Skeletal muscle cell (primary cell): ENCODE results near the gene BCAT1.

ENCODE experiments used
- DNase-seq: peaks from one replicate; pipeline ENCODE4 v3.0.0-alpha.2; 2010; ENCODE audit warnings: low read depth
- H3K4me3 ChIP-seq: 2 replicates; pipeline ENCODE4 v1.5.1; 2011; ENCODE audit warnings: low read depth, mild to moderate bottlenecking, control low read depth, low read length, moderate library complexity

Gene BCAT1

GRCh38 chr12:24948757-24949722 is at the start of gene BCAT1:
Gene BCAT1, minus strand, starts transcription at chr12:24949101. Its CDS starts 169 bp downstream, at chr12:24948932.
- peak within 1 kb of the TSS; percentile 59 for H3K4me3 ChIP-seq
- DNase-seq: peak; percentile 68

- DNase-seq: peak; percentile 75
- no peak overlapping the region for H3K4me3 ChIP-seq
These were observed 49.2 kb upstream of the BCAT1 start for GRCh38 chr12:24997970-24998582.

GRCh38 chr12:24997496-24997895 is 48.6 kb upstream of the BCAT1 start:
- no peak for DNase-seq
- no peak overlapping the region for H3K4me3 ChIP-seq

GRCh38 chr12:24996820-24997219 is 47.9 kb upstream of the BCAT1 start:
- no peak overlapping the region for H3K4me3 ChIP-seq
- no peak for DNase-seq

- DNase-seq: no peak
- H3K4me3 ChIP-seq: no peak overlapping the region
These were observed 47.3 kb upstream of the BCAT1 start for GRCh38 chr12:24996102-24996797.

GRCh38 chr12:24993793-24994192 is 44.9 kb upstream of the BCAT1 start:
- DNase-seq: no peak
- H3K4me3 ChIP-seq: no peak overlapping the region

- H3K4me3 ChIP-seq: no peak overlapping the region
- no peak for DNase-seq
These were observed 42.5 kb upstream of the BCAT1 start for GRCh38 chr12:24991209-24992049.

- DNase-seq: no peak
- H3K4me3 ChIP-seq: no peak overlapping the region
These were observed 40.3 kb upstream of the BCAT1 start for GRCh38 chr12:24989216-24989615.

- H3K4me3 ChIP-seq: no peak overlapping the region
- DNase-seq: no peak
These were observed 33.3 kb upstream of the BCAT1 start for GRCh38 chr12:24982250-24982649.

- no peak for DNase-seq
- no peak overlapping the region for H3K4me3 ChIP-seq
These were observed 31.3 kb upstream of the BCAT1 start for GRCh38 chr12:24979976-24980730.

- H3K4me3 ChIP-seq: no peak overlapping the region
- DNase-seq: no peak
These were observed 30.4 kb upstream of the BCAT1 start for GRCh38 chr12:24979329-24979728.

GRCh38 chr12:24977711-24978110 is 28.8 kb upstream of the BCAT1 start:
- H3K4me3 ChIP-seq: no peak overlapping the region
- DNase-seq: no peak

- H3K4me3 ChIP-seq: no peak overlapping the region
- no peak for DNase-seq
These were observed 28.2 kb upstream of the BCAT1 start for GRCh38 chr12:24977060-24977459.

- H3K4me3 ChIP-seq: no peak overlapping the region
- no peak for DNase-seq
These were observed 26.5 kb upstream of the BCAT1 start for GRCh38 chr12:24975425-24975824.

- no peak for DNase-seq
- H3K4me3 ChIP-seq: no peak overlapping the region
These were observed 25.3 kb upstream of the BCAT1 start for GRCh38 chr12:24974216-24974615.

- H3K4me3 ChIP-seq: no peak overlapping the region
- DNase-seq: no peak
These were observed 23.2 kb upstream of the BCAT1 start for GRCh38 chr12:24972078-24972477.

- DNase-seq: no peak
- no peak overlapping the region for H3K4me3 ChIP-seq
These were observed 21.3 kb upstream of the BCAT1 start for GRCh38 chr12:24970177-24970576.

GRCh38 chr12:24966951-24967564 is 18.2 kb upstream of the BCAT1 start:
- H3K4me3 ChIP-seq: no peak overlapping the region
- DNase-seq: no peak
